Activated CD4-positive, alpha-beta T cell treated with anti-CD3 and anti-CD28 coated beads, Interleukin-2, amount 50 U/mL, for 4 hours (primary cell): ENCODE results near the gene SQOR.

Experiments
- DNase-seq, 2 experiments: peaks; one replicate each; pipeline ENCODE4 v3.0.0-alpha.2; 2020

The SQOR gene

GRCh38 chr15:45714590-45715488 lies 80.0 kb downstream of the SQOR start:
- DNase-seq, result peak; percentile 17 to 21

- no peak for DNase-seq
Measured at GRCh38 chr15:45715528-45715927, 80.7 kb downstream of the SQOR start.

- no peak for DNase-seq
Measured at GRCh38 chr15:45719490-45719889, 84.7 kb downstream of the SQOR start.

GRCh38 chr15:45720183-45720582 lies 85.4 kb downstream of the SQOR start:
- DNase-seq, result no peak

GRCh38 chr15:45728641-45729040 lies 93.8 kb downstream of the SQOR start:
- no peak for DNase-seq

- DNase-seq, result no peak
Measured at GRCh38 chr15:45729141-45729540, 94.3 kb downstream of the SQOR start.

GRCh38 chr15:45731343-45731742 lies 96.5 kb downstream of the SQOR start:
- DNase-seq, result no peak

- DNase-seq, result no peak
Measured at GRCh38 chr15:45732662-45733061, 97.8 kb downstream of the SQOR start.

- DNase-seq, result no peak
Measured at GRCh38 chr15:45734260-45734711, 99.5 kb downstream of the SQOR start.
